Measurements from ENCODE around the gene OR8G1. TPM values are rescaled to one million over a fixed set of nuclear protein-coding genes. Genes with fewer than 3 reads are reported as not detected.
"Not testable (repeated sequence)": the region's sequence is repeated elsewhere in the genome, so short reads cannot be mapped to it uniquely, and the experiment has no call there.

The OR8G1 gene
- total and polyA plus RNA-seq, 8 donors: 0.04 TPM; not detected in 7

GRCh38 chr11:124214027-124214426 lies 26.9 kb upstream of the OR8G1 start:
- Histone ChIP-seq H3K27me3 (no peaks in the 10 kb centered on the region), H3K4me3 (no peak overlapping the region), H3K9me3 (no peaks in the 10 kb centered on the region), H3K4me1 (no peaks in the 10 kb centered on the region), H3K36me3 (no peaks in the 10 kb centered on the region), H3K27ac (no peak overlapping the region)
- TF ChIP-seq, protein P1, sequence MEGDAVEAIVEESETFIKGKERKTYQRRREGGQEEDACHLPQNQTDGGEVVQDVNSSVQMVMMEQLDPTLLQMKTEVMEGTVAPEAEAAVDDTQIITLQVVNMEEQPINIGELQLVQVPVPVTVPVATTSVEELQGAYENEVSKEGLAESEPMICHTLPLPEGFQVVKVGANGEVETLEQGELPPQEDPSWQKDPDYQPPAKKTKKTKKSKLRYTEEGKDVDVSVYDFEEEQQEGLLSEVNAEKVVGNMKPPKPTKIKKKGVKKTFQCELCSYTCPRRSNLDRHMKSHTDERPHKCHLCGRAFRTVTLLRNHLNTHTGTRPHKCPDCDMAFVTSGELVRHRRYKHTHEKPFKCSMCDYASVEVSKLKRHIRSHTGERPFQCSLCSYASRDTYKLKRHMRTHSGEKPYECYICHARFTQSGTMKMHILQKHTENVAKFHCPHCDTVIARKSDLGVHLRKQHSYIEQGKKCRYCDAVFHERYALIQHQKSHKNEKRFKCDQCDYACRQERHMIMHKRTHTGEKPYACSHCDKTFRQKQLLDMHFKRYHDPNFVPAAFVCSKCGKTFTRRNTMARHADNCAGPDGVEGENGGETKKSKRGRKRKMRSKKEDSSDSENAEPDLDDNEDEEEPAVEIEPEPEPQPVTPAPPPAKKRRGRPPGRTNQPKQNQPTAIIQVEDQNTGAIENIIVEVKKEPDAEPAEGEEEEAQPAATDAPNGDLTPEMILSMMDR (IDR thresholded peaks at IDR 0.05): no peak
- intact Hi-C loops (cut with DNase I): no loop called here
- ATAC-seq (no peak), DNase-seq (no peak)

DNA sequence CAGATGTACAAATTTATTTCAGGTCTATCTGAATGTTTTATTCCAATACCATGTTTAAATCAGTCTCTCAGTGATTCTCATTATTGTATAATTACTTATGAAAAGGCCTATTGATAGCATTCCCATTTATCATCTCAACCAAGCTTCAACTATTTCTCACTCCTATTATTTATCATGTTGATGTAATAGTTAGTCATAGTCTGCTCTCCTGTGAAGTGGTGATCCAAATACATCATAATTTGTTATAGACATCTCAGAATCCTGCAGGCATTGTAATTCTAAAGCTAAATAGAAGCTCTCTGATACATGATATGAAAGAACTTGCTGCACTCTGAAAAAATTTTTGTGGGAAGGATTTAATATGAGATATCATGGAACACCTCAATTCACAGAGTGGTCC lies 21.8 kb upstream of the OR8G1 start:
- intact Hi-C loops (cut with DNase I): no loop called here

DNA sequence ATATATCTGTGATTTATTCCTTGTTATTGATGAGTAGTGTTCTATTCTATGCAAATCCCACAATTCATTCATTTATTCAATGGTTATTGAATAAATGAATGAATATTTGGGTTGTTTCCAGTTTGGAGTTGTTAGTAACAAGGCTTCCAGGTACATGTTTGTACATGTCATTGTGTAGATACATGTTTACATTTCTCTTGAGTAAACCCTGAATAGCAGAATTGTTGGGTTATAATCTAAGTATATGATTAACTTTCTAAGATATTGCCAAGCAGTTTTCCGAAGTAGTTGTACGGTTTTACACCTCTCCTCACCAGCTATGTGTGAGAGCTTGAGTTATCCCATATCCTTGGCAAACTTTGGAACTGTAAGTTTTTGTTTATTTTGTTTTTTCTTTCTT lies 18.5 kb upstream of the OR8G1 start:
- Histone ChIP-seq H3K4me3 (no peak overlapping the region), H3K27me3 (no peaks in the 10 kb centered on the region), H3K36me3 (no peaks in the 10 kb centered on the region), H3K27ac (no peak overlapping the region), H3K4me1 (no peaks in the 10 kb centered on the region), H3K9me3 (no peaks in the 10 kb centered on the region)
- no peak for DNase-seq
- TF ChIP-seq, protein P1 (IDR thresholded peaks at IDR 0.05): no peak
- ATAC-seq: no peak
- intact Hi-C loops (cut with DNase I): no loop called here

More for the DNA sequence above, 21.8 kb upstream of the OR8G1 start:
- DNase-seq: no peak
- Histone ChIP-seq H3K4me3 (no peak overlapping the region), H3K4me1 (no peaks in the 10 kb centered on the region), H3K27ac (no peak overlapping the region), H3K9me3 (no peaks in the 10 kb centered on the region), H3K27me3 (no peaks in the 10 kb centered on the region), H3K36me3 (no peaks in the 10 kb centered on the region)
- TF ChIP-seq, protein P1 (IDR thresholded peaks at IDR 0.05): no peak
- no peak for ATAC-seq

DNA sequence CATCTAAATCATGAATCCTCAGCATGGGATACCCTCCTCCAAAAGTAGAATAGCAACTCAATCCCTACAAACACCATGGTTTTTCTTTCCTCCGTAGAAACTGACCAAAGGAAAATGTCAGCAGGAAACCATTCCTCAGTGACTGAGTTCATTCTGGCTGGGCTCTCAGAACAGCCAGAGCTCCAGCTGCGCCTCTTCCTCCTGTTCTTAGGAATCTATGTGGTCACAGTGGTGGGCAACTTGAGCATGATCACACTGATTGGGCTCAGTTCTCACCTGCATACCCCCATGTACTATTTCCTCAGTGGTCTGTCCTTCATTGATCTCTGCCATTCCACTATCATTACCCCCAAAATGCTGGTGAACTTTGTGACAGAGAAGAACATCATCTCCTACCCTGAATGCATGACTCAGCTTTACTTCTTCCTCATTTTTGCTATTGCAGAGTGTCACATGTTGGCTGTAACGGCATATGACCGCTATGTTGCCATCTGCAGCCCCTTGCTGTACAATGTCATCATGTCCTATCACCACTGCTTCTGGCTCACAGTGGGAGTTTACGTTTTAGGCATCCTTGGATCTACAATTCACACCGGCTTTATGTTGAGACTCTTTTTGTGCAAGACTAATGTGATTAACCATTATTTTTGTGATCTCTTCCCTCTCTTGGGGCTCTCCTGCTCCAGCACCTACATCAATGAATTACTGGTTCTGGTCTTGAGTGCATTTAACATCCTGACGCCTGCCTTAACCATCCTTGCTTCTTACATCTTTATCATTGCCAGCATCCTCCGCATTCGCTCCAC lies 16.1 kb upstream of the OR8G1 start:
- DNase-seq; H3K4me1 ChIP-seq; intact Hi-C loops (cut with DNase I); H3K9me3 ChIP-seq; H3K4me3 ChIP-seq; H3K36me3 ChIP-seq; H3K27me3 ChIP-seq: not testable (repeated sequence)
- peak overlapping the region in 1 of 2 donors; percentile 68 for H3K27ac ChIP-seq
- ATAC-seq: peak; percentile 39

- no peaks in the 10 kb centered on the region for H3K36me3 ChIP-seq
- H3K4me1 ChIP-seq: no peaks in the 10 kb centered on the region
- no peaks in the 10 kb centered on the region for H3K9me3 ChIP-seq
- ATAC-seq (no peak), DNase-seq (no peak)
- H3K27ac ChIP-seq: no peak overlapping the region
- no peak overlapping the region for H3K4me3 ChIP-seq
- no peaks in the 10 kb centered on the region for H3K27me3 ChIP-seq
- intact Hi-C loops (cut with DNase I): no loop called here
- TF ChIP-seq, protein P1 (IDR thresholded peaks at IDR 0.05): no peak
Observed at GRCh38 chr11:124225471-124225870, 15.4 kb upstream of the OR8G1 start.

GRCh38 chr11:124233376-124233775 lies 7.5 kb upstream of the OR8G1 start:
- TF ChIP-seq, protein P1 (IDR thresholded peaks at IDR 0.05): no peak
- H3K4me1 ChIP-seq: no peaks in the 10 kb centered on the region
- H3K36me3 ChIP-seq: no peaks in the 10 kb centered on the region
- H3K9me3 ChIP-seq: no peaks in the 10 kb centered on the region
- DNase-seq (no peak), ATAC-seq (no peak)
- no peak overlapping the region for H3K27ac ChIP-seq
- no peak overlapping the region for H3K4me3 ChIP-seq
- intact Hi-C loops (cut with DNase I): no loop called here
- no peaks in the 10 kb centered on the region for H3K27me3 ChIP-seq
